ENCODE data around the gene CIDEA.

Gene CIDEA

DNA sequence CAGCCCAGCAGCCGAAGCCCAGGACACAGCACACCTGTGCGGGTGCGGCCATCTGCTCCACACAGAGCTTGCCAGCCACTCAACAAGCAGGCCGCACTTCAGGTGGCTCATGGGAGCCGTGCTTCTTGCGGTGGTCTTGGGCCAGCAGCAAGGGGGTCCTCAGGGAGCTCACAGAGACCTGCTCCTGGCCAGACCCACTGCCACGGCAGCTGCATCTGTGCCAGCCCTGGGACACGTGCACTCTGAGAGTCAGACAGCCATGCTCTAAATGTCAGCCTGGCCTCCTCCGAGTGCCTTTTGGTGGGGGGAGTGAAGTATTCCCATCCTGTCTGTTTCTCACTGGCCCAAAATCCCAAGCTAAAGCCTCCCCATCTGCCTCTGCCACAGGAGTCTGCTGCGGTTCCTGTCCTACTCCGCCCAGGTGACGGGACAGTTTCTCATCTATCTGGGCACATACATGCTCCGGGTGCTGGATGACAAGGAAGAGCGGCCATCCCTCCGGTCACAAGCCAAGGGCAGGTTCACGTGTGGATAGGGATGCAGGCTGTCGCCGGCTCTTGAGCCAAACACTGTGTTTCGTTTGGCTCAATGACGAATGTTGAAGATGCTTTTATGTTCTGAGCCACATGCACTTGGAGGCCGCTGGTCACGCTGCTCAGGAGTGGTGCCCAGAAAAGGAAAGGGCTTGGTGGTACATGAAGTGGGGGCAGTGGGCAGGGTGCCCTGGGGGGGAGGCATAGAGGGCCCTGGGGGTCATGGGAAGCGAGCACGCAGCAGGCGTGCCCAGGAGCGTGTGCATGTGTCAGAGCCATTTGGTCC is 22.8 kb downstream of the CIDEA start:
- DNase-seq, result no peak

DNA sequence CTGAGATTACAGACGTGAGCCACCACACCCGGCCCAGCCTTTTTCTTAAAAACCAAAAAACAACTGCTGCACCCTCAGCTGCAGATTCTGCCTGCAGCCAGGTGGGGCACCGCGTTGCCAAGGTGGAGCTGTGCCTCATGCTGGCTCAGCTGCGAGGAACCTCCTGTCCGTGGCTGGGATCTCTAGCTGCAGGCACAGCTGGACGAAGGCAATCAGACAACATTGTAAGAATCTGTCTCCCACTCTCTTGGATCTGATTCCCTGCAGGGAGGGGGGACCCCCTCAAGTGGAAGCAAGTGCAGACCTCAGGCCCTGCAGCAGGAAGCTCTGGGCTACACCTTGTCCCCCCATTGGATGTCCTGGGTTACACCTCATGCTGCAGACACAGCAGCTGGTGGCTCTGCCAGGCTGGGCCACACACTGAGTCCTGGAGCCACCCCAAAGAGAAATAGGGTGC is 24.1 kb downstream of the CIDEA start:
- DNase-seq, result no peak

DNA sequence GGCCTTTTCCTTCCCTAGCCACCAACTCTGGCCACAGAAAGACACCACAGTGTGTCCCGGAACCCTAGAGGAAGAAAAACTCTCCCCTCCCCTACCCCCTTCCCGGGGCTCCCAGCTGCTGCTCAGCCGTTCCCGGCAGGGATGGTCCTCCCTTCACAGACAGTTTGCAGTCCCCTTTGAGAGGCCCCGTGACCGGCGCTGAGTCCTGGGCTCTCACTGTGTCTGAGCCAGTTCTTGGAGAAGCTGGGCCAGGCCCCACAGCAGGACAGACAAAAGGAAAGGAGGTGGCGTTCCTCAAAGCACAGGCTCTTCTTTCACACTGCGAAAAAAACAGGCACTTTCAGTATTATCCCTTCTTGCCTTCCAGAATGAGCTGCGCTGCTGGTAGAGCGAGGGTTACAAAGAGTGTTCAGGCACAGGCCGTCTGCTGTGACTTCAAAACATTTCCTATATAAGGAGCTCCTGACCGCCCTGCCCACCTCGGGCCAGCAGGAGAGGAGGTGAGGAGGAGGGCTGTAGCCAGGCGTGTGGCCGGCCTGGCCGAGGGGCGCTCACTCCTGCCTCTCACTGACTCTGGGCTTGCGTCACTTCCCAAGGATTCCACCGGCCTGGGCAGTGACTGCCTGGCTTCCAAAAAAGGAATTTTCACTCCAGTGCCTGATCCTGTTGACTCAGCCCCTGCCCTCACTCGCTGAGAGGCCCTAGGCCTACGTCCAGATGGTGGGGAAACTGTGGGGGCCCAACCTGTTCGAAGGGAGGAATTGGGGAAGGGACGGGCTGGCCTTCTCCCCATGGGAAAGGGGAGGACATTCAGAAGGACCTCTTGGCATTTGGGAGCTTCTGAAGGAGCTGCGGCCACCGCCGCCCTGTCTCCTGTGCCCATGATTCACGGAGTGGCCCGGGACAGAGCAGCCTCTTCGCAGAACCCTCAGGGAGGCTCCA is 24.9 kb downstream of the CIDEA start:
- no peak for DNase-seq

DNA sequence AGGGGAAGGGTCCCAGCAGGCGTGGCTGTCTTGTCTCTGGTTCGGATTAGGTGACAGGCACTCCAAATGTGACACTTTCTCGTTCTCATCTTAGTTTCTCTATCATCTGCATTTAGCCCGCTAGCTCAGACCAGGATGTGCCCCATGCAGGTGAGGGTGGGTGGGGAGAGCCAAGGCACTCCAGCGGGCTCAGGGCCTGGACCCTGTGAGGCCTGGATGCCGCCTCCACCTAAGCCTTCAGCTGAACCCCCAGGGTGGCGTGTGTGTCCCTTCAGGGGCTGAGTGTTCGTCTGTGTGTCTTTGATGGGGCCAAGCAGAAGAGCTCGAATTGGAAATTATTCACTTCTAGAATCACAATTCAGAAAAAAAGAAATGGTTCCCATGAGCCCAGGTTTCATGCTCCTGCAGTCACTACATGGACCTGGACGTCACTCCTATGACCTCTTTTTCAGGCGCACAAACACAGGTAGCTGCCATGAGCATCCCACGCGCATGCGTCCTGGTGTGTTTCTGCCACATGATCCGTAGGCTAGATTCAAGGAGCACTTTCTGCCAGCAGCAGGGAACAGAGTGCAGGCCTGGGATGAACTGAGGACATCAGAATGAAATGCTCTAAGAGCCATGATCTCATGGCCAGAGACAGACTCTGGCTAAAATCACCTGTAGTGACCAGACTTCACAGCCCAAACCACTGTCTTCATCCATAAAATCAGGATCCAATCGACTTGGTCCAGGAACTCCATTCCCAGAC is 25.8 kb downstream of the CIDEA start:
- DNase-seq, result no peak

DNA sequence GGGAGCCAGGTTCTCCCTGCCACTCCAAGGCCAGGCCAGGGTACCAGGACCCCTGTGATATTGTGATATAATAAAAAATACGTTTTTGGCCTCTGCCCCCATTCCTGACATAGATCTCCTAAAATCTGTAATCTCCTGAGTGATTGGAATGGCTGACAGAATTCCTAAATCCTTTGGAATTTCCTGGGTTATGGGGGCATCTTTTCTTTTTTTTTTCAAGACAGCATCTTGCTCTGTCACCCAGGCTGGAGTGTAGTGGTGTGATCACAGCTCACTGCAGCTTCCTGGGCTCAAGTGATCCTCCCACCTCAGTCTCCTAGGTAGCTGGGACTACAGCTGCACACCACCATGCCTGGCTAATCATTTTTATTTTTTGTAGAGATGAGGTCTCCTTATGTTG is 27.7 kb downstream of the CIDEA start:
- DNase-seq, result no peak

DNA sequence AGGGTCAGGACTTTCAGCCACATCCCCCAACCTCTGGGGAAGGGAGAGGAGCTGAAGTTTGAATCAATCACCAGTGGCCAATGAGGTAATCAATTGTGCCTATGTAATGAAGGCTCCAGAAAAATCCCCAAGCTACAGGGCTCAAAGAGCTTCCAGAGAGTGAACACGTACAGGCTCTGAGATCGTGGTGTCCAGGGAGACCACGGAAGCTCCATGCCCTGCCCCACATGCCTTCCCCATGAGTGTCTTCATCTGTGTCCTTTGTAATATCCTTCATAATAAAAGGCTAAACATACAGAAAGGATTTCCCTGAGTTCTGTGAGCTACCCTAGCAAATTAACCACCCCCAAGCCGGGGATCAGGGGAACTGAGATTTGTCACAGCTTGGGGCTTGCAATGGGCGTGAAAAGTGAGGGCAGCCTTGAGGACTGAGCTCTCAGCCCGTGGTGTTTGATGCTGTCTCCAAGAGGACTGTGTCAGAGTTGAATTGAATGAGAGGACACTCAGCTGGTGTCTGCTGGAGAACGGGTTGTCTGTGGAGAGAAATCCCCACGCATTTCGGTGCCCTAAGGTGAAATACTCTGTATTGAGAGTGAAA is 28.4 kb downstream of the CIDEA start:
- no peak for DNase-seq

DNA sequence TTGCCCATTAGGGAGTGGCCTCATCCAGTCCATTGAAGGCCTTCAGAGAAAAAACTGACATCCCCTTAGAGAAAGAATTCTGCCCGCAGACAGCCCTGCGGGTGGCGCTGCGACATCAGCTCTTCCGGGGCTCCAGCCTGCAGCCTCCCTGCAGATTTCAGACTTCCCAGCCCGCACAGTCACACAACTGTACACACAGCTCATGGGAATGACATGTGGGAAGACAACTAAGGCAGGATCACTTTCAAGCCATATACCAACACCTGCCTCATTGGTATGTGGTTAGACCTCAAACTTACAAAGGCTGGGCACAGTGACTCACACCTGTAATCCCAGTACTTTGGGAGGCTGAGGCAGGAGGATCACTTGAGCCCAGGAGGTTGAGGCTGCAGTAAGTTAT is 29.1 kb downstream of the CIDEA start:
- no peak for DNase-seq

DNA sequence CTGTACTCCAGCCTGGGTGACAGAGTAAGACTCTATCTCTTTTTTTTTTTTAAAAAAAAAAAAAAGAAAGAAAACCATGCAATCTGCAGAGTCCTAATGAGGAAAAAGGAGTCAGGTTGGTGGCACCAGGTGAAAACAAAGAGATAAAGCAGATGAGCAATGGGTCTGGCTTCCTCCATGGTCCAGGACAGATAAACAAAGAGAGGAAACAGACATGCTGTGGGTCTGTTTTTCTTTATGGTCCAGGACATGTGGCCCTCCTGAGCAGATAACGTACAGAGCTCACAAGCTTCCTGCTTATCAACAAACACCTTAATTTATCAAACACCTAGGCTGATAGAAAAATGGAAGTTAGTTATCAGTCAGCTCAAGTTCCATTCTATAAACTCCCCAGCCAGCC is 29.5 kb downstream of the CIDEA start:
- DNase-seq, result no peak

DNA sequence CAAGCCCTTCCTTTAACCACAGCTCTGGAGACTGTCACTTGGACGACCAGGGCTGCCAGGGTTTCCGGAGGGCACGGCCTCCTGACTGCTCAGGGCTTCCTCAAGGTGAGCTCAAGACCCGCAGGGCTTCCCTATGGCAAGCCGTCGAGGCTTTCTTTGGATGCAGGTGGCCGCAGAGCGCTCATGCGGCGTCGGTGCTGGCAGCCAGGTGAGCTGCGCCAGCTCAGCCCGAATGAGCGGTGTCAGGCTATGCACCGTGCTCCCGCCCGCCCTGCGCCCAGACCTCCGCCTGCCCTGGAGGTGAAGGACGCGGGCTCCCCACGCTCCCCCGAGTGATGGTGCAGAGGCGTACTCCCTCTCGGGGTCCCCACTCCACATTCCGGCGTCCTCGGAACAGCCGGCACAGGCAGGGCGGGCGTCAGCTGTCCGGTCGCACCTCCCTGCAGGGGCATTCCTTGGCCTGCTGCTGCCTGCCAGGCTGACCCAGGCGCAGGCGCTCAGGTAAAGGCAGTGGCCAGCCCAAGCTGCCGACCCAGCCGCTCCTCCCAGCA is 33.0 kb downstream of the CIDEA start:
- no peak for DNase-seq

DNA sequence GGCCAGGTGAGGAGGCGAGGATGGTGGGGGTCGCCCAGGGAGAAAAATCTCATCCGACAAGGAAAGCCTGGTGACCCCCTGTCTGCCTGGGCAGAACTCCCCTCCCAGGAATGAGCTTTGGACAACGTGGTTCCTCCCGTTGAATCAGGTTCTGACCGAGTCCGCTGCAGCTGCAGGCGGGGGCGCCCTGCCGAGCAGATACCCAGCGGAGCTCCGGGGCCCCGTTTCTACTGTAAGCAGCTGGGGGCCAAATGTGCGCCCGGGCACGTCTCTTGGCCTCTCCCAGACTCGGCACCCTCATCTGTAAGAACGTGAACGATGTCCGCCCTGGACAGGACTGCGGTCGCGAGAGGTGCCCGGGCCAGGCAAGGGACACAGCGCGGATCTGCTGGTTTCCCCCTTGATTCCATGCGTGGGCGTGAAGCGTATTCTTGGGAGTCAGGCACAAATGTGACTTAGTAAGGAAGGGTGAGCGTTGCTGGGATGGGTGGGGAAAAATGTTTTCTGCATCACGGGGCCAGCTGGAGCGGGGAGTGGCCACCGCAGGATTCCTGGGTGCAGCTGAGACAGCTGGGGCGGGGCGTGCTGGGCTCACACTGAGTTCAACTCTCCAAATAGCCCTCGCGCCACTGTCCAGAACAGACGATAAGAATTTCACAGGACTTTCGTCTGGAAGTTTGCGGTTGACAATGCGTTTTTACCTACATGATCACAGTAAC is 33.7 kb downstream of the CIDEA start:
- no peak for DNase-seq

DNA sequence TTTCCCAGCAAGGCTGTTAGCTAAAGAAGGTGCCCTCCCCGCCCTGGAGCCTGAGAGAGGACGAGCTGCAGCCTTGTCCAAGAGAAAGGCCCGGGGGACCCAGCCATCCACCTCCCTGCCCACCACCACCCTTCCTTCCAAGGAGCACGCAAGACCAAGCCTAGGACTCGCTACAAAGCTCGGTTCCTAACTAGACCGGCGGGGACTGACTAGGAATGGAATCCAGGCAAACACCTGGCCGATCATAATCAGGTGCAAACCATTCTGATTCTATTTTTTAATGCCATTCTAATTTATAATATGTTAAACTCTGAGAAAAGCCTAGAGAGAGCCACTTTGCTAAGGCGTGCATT is 34.2 kb downstream of the CIDEA start:
- DNase-seq, result no peak

DNA sequence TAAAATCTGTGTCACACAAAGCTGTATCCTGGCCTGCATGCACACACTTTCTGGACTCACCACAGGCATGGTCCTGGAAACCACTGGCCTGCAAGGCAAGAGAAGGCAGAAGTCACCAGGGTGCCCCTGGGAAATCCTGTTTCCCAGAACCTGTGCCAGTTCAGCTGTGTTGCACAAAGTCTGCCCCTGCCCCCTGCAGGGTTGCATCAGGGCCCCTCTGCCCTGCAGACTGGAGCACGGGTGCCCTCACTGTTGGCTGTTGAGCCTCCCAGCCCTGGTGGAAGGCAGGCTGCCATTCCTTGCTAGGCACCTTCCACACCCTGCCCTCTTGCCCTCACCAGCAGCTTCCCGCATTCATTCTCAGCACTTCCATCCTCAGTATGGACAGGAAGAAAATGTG is 35.9 kb downstream of the CIDEA start:
- DNase-seq, result no peak

DNA sequence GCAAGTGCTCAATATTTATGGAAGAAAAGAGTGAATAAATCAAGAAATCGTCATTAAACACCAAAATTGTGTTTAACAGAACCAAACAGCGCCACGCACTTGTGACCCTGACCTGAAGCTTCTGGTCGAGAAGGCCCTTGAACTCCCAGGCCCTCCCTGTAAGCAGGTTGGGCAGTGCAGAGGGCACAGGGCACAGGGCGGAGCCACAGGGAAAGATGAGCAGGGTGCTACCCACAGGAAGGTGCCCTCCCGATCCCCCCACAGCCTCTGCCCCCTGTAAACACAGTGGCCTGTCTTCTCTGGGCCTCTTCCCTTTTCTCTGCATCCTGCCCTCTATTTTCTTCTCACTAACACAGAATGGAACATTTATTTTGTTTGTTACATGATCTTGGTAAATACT is 37.0 kb downstream of the CIDEA start:
- no peak for DNase-seq

DNA sequence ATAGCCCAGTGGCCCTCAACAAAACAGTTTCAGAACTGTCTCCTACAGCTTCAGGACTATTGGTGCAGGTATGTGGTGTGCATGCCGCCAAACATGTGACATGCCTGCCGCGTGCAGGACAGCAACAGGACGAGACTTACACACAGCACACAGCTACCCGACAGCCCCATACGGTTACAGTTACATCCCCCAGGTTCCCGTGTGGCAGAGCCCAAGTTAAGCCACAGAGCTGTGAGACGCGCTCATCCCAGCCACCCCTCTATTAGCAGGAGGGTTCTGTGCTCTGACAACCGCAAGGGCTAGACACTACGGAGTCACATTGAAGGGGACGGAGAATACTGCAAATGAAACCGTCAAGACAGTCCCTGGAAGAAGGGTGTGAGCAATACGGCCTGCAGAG is 37.5 kb downstream of the CIDEA start:
- no peak for DNase-seq

DNA sequence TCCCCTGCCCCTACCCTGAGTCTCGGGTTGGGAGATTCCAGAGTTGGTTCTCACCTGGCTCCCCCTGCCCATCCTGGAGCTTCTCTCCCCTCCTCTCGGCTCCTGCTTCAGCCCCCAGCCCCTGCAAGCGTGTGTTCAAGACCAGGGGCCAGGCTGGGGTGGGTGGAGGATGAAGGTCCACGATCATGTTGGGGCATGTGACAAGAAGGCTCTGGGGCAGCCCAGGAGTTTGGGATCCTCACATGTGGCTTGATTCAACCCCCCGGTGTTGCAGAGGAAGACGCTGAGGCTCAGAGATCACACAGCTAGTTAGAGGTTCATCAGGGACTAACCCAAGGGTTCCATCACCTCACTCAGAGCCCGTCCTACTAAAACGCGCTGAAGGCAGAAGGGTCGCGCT is 39.7 kb downstream of the CIDEA start:
- DNase-seq, result no peak

DNA sequence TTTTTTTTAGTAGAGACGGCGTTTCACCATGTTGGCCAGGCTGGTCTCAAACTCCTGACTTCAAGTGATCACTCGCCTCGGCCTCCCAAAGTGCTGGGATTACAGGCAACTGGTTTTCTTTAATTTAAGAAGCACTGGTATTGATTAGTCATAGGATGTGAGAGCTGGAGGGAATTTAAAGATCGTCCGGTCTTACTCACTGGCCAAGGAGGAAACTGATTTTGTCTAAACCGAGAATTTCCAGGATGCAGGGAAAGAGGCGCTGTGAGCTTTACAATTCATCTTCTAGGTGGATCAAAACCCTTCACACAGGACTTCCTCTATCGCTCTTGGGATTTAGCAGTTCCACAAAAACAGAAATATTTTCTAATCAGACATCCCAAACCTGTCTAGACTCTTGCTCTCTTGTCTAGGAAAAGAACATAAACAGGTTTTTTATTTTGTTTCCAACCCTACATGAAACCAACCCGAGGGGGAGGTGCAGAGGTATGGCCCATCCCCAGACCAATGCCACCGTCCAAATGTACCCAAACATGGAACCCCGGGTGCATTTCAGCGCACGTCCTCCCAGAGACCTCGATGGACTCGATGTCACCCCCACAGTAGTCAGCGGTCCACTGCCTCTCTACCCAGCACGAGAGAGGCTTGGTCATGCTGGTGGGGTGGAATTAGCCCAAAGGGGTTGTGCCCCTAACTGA is 41.4 kb downstream of the CIDEA start:
- no peak for DNase-seq

DNA sequence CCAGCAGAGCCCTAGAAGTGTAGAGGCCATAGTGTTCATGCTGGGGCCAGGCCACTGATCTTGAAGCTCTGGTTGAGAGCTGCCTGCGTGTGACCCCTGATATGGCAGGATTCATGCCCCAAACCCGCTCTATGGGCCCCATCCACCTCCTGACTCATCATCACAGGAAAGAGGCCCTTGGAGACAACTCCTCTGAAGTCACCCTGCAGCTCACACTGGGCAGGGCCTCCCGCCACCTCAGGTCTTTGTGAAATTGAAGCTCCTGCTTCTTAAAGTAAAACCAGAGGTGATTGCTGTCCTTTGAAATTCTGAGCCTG is 41.9 kb downstream of the CIDEA start:
- no peak for DNase-seq

DNA sequence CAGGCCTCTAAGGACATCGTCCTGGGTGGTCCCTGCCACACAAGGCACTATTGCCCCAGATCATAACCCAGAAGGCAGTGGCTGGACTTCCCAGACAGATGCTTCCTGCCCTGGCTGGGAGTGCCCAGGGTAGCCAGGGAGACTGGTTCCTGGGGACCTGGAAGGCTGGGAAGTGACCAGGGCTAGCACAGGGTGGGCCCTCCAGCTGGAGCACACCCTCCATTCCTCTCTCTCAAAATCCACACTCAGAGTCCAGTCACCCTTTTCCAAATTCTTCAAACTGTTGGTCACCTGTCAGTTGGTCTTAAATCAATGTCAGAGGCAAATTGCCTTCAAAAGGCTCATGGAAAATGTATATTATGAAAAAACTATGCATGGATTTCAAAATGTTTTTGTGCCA is 42.3 kb downstream of the CIDEA start:
- no peak for DNase-seq

DNA sequence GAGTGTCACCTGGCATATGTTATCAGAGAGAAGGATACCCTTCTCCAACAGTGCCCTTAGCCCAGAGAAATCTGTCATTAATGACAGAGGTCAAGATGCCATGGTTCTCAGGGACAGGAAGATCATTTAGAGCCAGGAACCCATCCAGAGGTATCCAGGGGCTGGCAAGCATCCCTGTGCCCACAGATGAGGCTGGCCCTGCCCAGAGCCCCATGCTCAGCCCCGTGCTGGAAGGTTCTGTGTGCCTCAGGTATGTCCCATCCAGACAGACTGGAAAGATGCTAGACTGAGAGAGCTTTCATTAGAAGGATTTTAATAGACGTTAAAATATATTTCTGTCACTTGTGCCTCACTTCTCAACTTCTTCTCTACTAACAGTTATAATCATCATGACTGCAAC is 45.7 kb downstream of the CIDEA start:
- no peak for DNase-seq

DNA sequence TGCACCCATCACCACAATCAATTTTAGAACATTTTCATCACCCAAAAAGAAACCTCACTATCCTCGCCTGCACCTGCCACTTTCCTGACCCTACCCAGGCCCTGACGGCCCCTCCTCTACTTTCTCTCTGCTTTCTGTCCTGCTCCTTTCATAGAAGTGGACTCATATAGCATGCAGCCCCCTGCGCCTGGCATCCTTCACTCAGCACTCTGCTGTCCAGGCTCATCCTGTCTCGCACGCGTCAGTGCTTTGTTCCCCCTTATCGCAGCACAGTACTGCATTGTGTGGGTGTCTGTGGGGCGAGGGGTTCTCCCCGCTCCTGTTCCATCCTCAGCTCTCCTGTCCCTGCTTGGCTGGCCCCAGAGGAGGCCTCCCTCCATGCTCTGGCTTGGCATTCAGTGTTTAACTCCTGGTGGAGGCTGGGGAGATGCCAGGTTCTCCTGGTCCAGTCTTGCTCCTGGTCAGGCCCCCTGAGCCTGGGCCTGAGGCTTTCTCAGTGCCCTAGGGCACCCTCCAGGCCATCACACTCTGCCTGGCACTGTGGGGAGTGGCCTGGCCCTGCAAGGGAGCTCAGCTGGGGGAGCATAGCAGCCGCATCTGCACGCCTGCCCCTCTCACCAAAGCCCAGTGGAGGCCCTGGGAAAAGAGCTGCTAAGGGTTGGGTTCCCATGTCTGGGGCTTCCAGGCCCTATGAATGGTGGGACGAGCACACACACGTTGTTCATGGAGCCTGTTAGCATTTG is 47.3 kb downstream of the CIDEA start:
- DNase-seq, result no peak
